ENCODE measurements around the gene SETD1B. TPM values are rescaled to one million over a fixed set of nuclear protein-coding genes. Genes with fewer than 3 reads are reported as not detected.

SETD1B gene
- total RNA-seq, 6 donors from 2014 or later, result 9.3 to 47.1 (median 20.4) TPM

GRCh38 chr12:121769831-121770301 is 33.9 kb upstream of the SETD1B start:
- Histone ChIP-seq H3K4me3 (no peak overlapping the region), H3K4me1 (peaks cover 0 to 18% (median 7%) of the 10 kb centered on the region in 4 donors), H3K27ac (no peak overlapping the region), H3K9me3 (no peaks in the 10 kb centered on the region), H3K36me3 (no peaks in the 10 kb centered on the region), H3K27me3 (no peaks in the 10 kb centered on the region)
- TF ChIP-seq CTCF (IDR thresholded peaks at IDR 0.05) (no peak), POLR2A (IDR thresholded peaks at IDR 0.05) (no peak), EP300 (IDR thresholded peaks at IDR 0.05) (no peak), POLR2AphosphoS5 (IDR thresholded peaks at IDR 0.05) (no peak)
- DNase-seq, result no peak
- no peak for ATAC-seq (ENCODE audit: low FRiP score in 2 of 2)
- WGBS, 2 donors, result 78 to 89% methylated on average over 7 to 11 of the region's 11 CpGs

GRCh38 chr12:121770388-121770787 is 33.4 kb upstream of the SETD1B start:
- Histone ChIP-seq H3K36me3 (no peaks in the 10 kb centered on the region), H3K4me3 (no peak overlapping the region), H3K27me3 (no peaks in the 10 kb centered on the region), H3K27ac (no peak overlapping the region), H3K4me1 (peaks cover 0 to 20% (median 7%) of the 10 kb centered on the region in 4 donors), H3K9me3 (no peaks in the 10 kb centered on the region)
- no peak for DNase-seq
- WGBS, 2 donors, result 83 to 90% methylated on average over 5 to 9 of the region's 9 CpGs
- TF ChIP-seq CTCF (IDR thresholded peaks at IDR 0.05) (no peak), POLR2AphosphoS5 (IDR thresholded peaks at IDR 0.05) (no peak), EP300 (IDR thresholded peaks at IDR 0.05) (no peak), POLR2A (IDR thresholded peaks at IDR 0.05) (no peak)
- no peak for ATAC-seq (ENCODE audit: low FRiP score in 2 of 2)

- Histone ChIP-seq H3K27me3 (no peaks in the 10 kb centered on the region), H3K9me3 (no peaks in the 10 kb centered on the region), H3K36me3 (no peaks in the 10 kb centered on the region), H3K4me1 (peaks cover 2 to 26% (median 11%) of the 10 kb centered on the region in 4 donors), H3K27ac (no peak overlapping the region), H3K4me3 (no peak overlapping the region)
- TF ChIP-seq EP300 (IDR thresholded peaks at IDR 0.05) (no peak), CTCF (IDR thresholded peaks at IDR 0.05) (no peak), POLR2A (IDR thresholded peaks at IDR 0.05) (no peak), POLR2AphosphoS5 (IDR thresholded peaks at IDR 0.05) (no peak)
- DNase-seq, result peak in 1 of 2 donors; percentile 72
- WGBS, 2 donors, result 87 to 90% methylated on average over 24 to 25 of the region's 25 CpGs
- ATAC-seq (ENCODE audit: low FRiP score in 2 of 2), result no peak
These were observed 32.8 kb upstream of the SETD1B start for GRCh38 chr12:121770813-121771625.

GRCh38 chr12:121773011-121773777 is 30.6 kb upstream of the SETD1B start:
- Histone ChIP-seq H3K4me1 (peaks cover 7 to 31% (median 16%) of the 10 kb centered on the region in 4 donors), H3K4me3 (no peak overlapping the region), H3K27ac (peak overlapping the region; percentile 27 to 56 (median 49)), H3K27me3 (no peaks in the 10 kb centered on the region), H3K36me3 (no peaks in the 10 kb centered on the region), H3K9me3 (no peaks in the 10 kb centered on the region)
- peak; percentile 78 to 83 for DNase-seq
- peak; percentile 82 to 84 for ATAC-seq (ENCODE audit: low FRiP score in 2 of 2)
- 47 to 77% methylated on average over 6 to 14 of the region's 14 CpGs for WGBS, 2 donors
- no peak for TF ChIP-seq POLR2A (IDR thresholded peaks at IDR 0.05)
- no peak for TF ChIP-seq EP300 (IDR thresholded peaks at IDR 0.05)
- TF ChIP-seq CTCF (IDR thresholded peaks at IDR 0.05), result peak; percentile 64 to 95 (median 88)
